Liver (tissue), 9 donors: Measurements from ENCODE around the gene B3GNT4. TPM values are rescaled to one million over a fixed set of nuclear protein-coding genes. Genes with fewer than 3 reads are reported as not detected.

ENCODE experiments used
- DNase-seq: peaks from one replicate; pipeline ENCODE4 v3.0.0-alpha.2; 2017; ENCODE audit warnings: low spot score
- H3K27ac ChIP-seq, 2 donors: one replicate each; pipeline ENCODE4 v1.7.0; 2013; ENCODE audit warnings: inconsistent platforms in 2 of 2, low read length in 2 of 2, control low read depth in 1 of 2, low read depth in 1 of 2, mild to moderate bottlenecking in 1 of 2
- H3K27me3 ChIP-seq, 4 donors: one replicate each; pipeline versions ENCODE4 v1.6.1 to v1.7.0; 2013; ENCODE audit warnings: low read length in 3 of 4, inconsistent platforms in 1 of 4, mild to moderate bottlenecking in 1 of 4, moderate library complexity in 1 of 4; ENCODE audit not compliant: control insufficient read depth in 4 of 4, insufficient read depth in 4 of 4
- H3K36me3 ChIP-seq, 4 donors: one replicate each; pipeline versions ENCODE4 v1.6.1 to v1.7.0; 2013; ENCODE audit warnings: low read length in 3 of 4, mild to moderate bottlenecking in 3 of 4, low read depth in 1 of 4, moderate library complexity in 1 of 4; ENCODE audit not compliant: control insufficient read depth in 4 of 4, insufficient read depth in 3 of 4
- H3K4me1 ChIP-seq, 4 donors: one replicate each; pipeline versions ENCODE4 v1.6.1 to v1.7.0; 2013; ENCODE audit warnings: low read length in 3 of 4, mild to moderate bottlenecking in 3 of 4, moderate library complexity in 1 of 4; ENCODE audit not compliant: control insufficient read depth in 4 of 4, insufficient read depth in 4 of 4
- H3K4me3 ChIP-seq, 3 donors: one replicate each; pipeline versions ENCODE4 v1.6.1 to v1.7.0; 2013; ENCODE audit warnings: low read length in 3 of 3, control low read depth in 1 of 3, low read depth in 1 of 3, mild to moderate bottlenecking in 1 of 3
- H3K9ac ChIP-seq, 2 donors: one replicate each; pipeline ENCODE4 v1.7.0; 2013; ENCODE audit warnings: low read length in 2 of 2, mild to moderate bottlenecking in 2 of 2, moderate library complexity in 2 of 2, control low read depth in 1 of 2, low read depth in 1 of 2
- H3K9me3 ChIP-seq, 4 donors: one replicate each; pipeline versions ENCODE4 v1.6.1 to v1.7.0; 2013; ENCODE audit warnings: low read length in 3 of 4; ENCODE audit not compliant: control insufficient read depth in 4 of 4
- EGR1 ChIP-seq, 2 donors: IDR thresholded peaks; 2 replicates each; pipeline ENCODE4 v1.6.1; 2016 to 2018; ENCODE audit warnings: antibody characterized with exemption in 2 of 2, low read depth in 2 of 2
- FOXA2 ChIP-seq: IDR thresholded peaks from 2 replicates; pipeline ENCODE4 v1.6.1; 2016; ENCODE audit warnings: antibody characterized with exemption
- GABPA ChIP-seq, 2 donors: IDR thresholded peaks in 1 of 2; conservative IDR thresholded peaks in 1 of 2; 2 replicates each; pipeline ENCODE4 v1.6.1; 2016; ENCODE audit warnings: antibody characterized with exemption in 2 of 2, mild to moderate bottlenecking in 1 of 2, moderate library complexity in 1 of 2
- HNF4A ChIP-seq, 2 donors: conservative IDR thresholded peaks; 2 replicates each; pipeline ENCODE4 v1.6.1; 2016; ENCODE audit warnings: antibody characterized with exemption in 2 of 2, mild to moderate bottlenecking in 2 of 2
- HNF4G ChIP-seq: IDR thresholded peaks from 2 replicates; pipeline ENCODE4 v1.6.1; 2016; ENCODE audit warnings: antibody characterized with exemption
- NR2F2 ChIP-seq: IDR thresholded peaks from 2 replicates; pipeline ENCODE4 v1.6.1; 2016; ENCODE audit warnings: antibody characterized with exemption
- RXRA ChIP-seq, 2 donors: IDR thresholded peaks; 2 replicates each; pipeline ENCODE4 v1.6.1; 2017 to 2018; ENCODE audit warnings: antibody characterized with exemption in 2 of 2, mild to moderate bottlenecking in 1 of 2
- SP1 ChIP-seq: IDR thresholded peaks from 2 replicates; pipeline ENCODE4 v1.6.1; 2018; ENCODE audit warnings: antibody characterized with exemption, mild to moderate bottlenecking
- TAF1 ChIP-seq: conservative IDR thresholded peaks from 2 replicates; pipeline ENCODE4 v1.6.1; 2016; ENCODE audit warnings: antibody characterized with exemption, mild to moderate bottlenecking
- YY1 ChIP-seq: IDR thresholded peaks from 2 replicates; pipeline ENCODE4 v1.6.1; 2016; ENCODE audit warnings: antibody characterized with exemption, mild to moderate bottlenecking
- WGBS: extraction: QIAGEN DNeasy Blood & Tissue Kit; methylation state at CpG from one replicate; pipeline ENCODE4 v1.1.7; 2013; 5-methylcytosine and 5-hydroxymethylcytosine counted together
- polyA plus RNA-seq, 2 donors: library from polyadenylated mRNA; stranded (reverse) in 1 of 2; unstranded in 1 of 2; fragments of 200-250 nt in 1 of 2; fragments of >200 nt in 1 of 2; fragmentation: Nextera tagmentation in 1 of 2; extraction: Ambion mirVana in 1 of 2; gene quantifications; one replicate each; pipeline versions ENCODE4 v1.2.1 to v1.2.3, GENCODE V29; 2013 to 2015
- total RNA-seq, 2 donors: library from RNA; depleted of rRNA; stranded (reverse); fragments of >200 nt; gene quantifications; one replicate each; pipeline ENCODE4 v1.2.3, GENCODE V29; 2014
- TF ChIP-seq, protein P1 (sequence below): IDR thresholded peaks from 2 replicates; pipeline ENCODE4 v1.6.1; 2016; ENCODE audit warnings: antibody characterized with exemption, mild to moderate bottlenecking
- TF ChIP-seq, protein P2 (sequence below): fragments of 150-350 bp; IDR thresholded peaks from 2 replicates; pipeline ENCODE4 v1.5.1; 2017; ENCODE audit warnings: improper control_type of control experiment, low read depth, low read length; ENCODE audit not compliant: missing input control
- TF ChIP-seq, protein P3 (sequence below): IDR thresholded peaks from 2 replicates; pipeline ENCODE4 v1.6.1; 2016; ENCODE audit warnings: antibody characterized with exemption
- TF ChIP-seq, protein P4 (sequence below): IDR thresholded peaks from 2 replicates; pipeline ENCODE4 v1.6.1; 2016; ENCODE audit warnings: antibody characterized with exemption
- donor health status: healthy.
- donor health status: healthy.
- donor health status: healthy.
- donor health status: healthy.
- donor health status: healthy.

B3GNT4 gene
- total and polyA plus RNA-seq, 4 donors = 0.14 to 0.43 TPM; not detected in 2

DNA sequence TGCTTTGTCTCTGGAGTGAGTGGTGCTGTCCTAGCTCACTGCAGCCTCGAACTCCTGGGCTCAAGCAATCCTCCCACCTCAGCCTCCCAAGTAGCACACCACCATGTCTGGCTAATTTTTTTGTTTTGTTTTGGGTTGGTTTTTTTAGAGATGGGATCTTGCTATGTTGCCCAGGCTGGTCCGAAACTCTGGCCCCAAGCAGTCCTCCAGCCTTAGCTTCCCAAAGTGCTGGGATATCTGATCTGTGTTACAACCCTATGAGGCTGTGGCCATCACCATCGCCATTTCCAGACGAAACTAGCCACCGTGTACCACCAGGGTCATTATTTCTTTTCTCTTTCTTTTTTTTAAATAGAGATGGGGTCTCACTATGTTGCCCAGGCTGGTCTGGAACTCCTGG lies 32.1 kb upstream of the B3GNT4 start:
- Histone ChIP-seq H3K9ac (no peak overlapping the region), H3K4me3 (no peak overlapping the region), H3K4me1 (peaks cover 0 to 14% (median under 1%) of the 10 kb centered on the region in 4 donors), H3K27me3 (no peaks in the 10 kb centered on the region), H3K27ac (no peak overlapping the region), H3K36me3 (no peaks in the 10 kb centered on the region), H3K9me3 (no peaks in the 10 kb centered on the region)
- WGBS = 92% methylated on average over 5 of the region's 5 CpGs
- DNase-seq = no peak
- TF ChIP-seq, protein P1, sequence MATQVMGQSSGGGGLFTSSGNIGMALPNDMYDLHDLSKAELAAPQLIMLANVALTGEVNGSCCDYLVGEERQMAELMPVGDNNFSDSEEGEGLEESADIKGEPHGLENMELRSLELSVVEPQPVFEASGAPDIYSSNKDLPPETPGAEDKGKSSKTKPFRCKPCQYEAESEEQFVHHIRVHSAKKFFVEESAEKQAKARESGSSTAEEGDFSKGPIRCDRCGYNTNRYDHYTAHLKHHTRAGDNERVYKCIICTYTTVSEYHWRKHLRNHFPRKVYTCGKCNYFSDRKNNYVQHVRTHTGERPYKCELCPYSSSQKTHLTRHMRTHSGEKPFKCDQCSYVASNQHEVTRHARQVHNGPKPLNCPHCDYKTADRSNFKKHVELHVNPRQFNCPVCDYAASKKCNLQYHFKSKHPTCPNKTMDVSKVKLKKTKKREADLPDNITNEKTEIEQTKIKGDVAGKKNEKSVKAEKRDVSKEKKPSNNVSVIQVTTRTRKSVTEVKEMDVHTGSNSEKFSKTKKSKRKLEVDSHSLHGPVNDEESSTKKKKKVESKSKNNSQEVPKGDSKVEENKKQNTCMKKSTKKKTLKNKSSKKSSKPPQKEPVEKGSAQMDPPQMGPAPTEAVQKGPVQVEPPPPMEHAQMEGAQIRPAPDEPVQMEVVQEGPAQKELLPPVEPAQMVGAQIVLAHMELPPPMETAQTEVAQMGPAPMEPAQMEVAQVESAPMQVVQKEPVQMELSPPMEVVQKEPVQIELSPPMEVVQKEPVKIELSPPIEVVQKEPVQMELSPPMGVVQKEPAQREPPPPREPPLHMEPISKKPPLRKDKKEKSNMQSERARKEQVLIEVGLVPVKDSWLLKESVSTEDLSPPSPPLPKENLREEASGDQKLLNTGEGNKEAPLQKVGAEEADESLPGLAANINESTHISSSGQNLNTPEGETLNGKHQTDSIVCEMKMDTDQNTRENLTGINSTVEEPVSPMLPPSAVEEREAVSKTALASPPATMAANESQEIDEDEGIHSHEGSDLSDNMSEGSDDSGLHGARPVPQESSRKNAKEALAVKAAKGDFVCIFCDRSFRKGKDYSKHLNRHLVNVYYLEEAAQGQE = no peak

DNA sequence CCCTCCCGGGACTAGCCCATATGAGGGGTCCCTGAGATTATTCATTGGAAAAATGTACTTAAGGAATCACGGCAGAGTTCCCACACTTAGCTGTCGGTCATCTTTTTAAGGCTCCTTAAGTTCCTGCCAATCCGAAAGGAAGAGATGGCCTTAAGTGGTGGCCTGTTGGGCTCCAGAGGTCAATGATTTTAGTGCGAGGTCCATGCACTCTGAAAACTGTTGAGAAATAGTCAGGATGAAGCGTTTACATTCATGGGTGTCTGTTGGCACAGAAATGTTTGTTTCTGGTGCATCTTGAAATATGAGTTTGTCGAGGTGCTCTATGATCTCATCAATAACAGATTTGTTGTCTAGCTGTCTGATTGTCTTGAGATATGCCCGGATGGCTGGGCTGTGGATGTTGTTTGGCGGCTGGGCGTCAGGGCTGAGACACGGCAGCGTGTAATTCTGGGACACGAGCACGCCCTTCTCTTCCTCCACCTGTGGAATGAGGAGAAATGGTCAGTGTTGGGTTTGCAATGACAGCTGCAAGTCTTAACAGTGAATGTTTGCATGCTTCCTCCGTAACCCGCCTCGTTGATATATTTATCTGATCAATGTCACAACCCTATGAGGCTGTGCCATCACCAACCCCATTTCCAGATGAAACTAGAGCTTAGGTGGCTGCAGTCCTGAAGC lies 31.1 kb upstream of the B3GNT4 start:
- H3K4me1 ChIP-seq = peaks cover 0 to 9% (median 6%) of the 10 kb centered on the region in 4 donors
- no peaks in the 10 kb centered on the region for H3K9me3 ChIP-seq
- DNase-seq = no peak
- TF ChIP-seq EGR1 (IDR thresholded peaks at IDR 0.05; ENCODE audit: low read depth in 2 of 2) = no peak
- TF ChIP-seq, protein P2, sequence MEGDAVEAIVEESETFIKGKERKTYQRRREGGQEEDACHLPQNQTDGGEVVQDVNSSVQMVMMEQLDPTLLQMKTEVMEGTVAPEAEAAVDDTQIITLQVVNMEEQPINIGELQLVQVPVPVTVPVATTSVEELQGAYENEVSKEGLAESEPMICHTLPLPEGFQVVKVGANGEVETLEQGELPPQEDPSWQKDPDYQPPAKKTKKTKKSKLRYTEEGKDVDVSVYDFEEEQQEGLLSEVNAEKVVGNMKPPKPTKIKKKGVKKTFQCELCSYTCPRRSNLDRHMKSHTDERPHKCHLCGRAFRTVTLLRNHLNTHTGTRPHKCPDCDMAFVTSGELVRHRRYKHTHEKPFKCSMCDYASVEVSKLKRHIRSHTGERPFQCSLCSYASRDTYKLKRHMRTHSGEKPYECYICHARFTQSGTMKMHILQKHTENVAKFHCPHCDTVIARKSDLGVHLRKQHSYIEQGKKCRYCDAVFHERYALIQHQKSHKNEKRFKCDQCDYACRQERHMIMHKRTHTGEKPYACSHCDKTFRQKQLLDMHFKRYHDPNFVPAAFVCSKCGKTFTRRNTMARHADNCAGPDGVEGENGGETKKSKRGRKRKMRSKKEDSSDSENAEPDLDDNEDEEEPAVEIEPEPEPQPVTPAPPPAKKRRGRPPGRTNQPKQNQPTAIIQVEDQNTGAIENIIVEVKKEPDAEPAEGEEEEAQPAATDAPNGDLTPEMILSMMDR = no peak
- TF ChIP-seq, protein P3, sequence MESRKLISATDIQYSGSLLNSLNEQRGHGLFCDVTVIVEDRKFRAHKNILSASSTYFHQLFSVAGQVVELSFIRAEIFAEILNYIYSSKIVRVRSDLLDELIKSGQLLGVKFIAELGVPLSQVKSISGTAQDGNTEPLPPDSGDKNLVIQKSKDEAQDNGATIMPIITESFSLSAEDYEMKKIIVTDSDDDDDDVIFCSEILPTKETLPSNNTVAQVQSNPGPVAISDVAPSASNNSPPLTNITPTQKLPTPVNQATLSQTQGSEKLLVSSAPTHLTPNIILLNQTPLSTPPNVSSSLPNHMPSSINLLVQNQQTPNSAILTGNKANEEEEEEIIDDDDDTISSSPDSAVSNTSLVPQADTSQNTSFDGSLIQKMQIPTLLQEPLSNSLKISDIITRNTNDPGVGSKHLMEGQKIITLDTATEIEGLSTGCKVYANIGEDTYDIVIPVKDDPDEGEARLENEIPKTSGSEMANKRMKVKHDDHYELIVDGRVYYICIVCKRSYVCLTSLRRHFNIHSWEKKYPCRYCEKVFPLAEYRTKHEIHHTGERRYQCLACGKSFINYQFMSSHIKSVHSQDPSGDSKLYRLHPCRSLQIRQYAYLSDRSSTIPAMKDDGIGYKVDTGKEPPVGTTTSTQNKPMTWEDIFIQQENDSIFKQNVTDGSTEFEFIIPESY = no peak
- no peak for TF ChIP-seq YY1
- peak; percentile 41 for TF ChIP-seq HNF4G
- TF ChIP-seq, protein P4, sequence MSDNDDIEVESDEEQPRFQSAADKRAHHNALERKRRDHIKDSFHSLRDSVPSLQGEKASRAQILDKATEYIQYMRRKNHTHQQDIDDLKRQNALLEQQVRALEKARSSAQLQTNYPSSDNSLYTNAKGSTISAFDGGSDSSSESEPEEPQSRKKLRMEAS = no peak
- no peak for TF ChIP-seq FOXA2
- no peak for TF ChIP-seq GABPA (IDR thresholded peaks at IDR 0.05 in 1 of 2, conservative IDR thresholded peaks at IDR 0.05 in 1 of 2)
- peak; percentile 40 for TF ChIP-seq NR2F2
- TF ChIP-seq RXRA (IDR thresholded peaks at IDR 0.05) = peak; percentile 64 to 72
- TF ChIP-seq HNF4A (conservative IDR thresholded peaks at IDR 0.05) = peak; percentile 52 to 90
- TF ChIP-seq, protein P1 = no peak
- no peak for TF ChIP-seq SP1
- TF ChIP-seq TAF1 = no peak
- H3K36me3 ChIP-seq = no peaks in the 10 kb centered on the region
- no peak overlapping the region for H3K9ac ChIP-seq
- H3K27ac ChIP-seq = no peak overlapping the region
- 63% methylated on average over 17 of the region's 17 CpGs for WGBS
- no peaks in the 10 kb centered on the region for H3K27me3 ChIP-seq
- H3K4me3 ChIP-seq = no peak overlapping the region
